Measurements from ENCODE around the gene ARNT2. TPM values are rescaled to one million over a fixed set of nuclear protein-coding genes. Genes with fewer than 3 reads are reported as not detected.

Gene ARNT2
- total and polyA plus RNA-seq, 2 experiments from 2014 or later, result 4.6 to 11.6 TPM

DNA sequence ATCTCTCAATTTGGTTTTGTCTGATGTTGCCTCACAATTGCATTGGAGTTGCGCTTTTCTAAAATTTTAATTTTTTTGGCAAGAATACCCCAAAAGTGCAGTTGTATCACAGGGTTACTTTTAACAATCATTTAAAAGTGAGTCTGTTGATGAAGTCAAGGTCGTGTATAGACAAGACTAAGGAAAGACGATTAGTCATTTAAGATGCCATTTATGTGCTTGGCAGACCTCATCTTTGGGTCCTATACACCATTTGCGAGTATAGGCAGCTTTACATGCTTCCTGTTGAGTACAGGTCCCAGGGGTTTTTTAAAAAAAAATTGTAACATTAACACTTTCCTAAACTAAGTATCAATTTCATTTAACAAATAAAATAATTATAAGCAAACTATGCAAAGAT, 12.5 kb downstream of the ARNT2 start (continued):
- TF ChIP-seq, protein P1, sequence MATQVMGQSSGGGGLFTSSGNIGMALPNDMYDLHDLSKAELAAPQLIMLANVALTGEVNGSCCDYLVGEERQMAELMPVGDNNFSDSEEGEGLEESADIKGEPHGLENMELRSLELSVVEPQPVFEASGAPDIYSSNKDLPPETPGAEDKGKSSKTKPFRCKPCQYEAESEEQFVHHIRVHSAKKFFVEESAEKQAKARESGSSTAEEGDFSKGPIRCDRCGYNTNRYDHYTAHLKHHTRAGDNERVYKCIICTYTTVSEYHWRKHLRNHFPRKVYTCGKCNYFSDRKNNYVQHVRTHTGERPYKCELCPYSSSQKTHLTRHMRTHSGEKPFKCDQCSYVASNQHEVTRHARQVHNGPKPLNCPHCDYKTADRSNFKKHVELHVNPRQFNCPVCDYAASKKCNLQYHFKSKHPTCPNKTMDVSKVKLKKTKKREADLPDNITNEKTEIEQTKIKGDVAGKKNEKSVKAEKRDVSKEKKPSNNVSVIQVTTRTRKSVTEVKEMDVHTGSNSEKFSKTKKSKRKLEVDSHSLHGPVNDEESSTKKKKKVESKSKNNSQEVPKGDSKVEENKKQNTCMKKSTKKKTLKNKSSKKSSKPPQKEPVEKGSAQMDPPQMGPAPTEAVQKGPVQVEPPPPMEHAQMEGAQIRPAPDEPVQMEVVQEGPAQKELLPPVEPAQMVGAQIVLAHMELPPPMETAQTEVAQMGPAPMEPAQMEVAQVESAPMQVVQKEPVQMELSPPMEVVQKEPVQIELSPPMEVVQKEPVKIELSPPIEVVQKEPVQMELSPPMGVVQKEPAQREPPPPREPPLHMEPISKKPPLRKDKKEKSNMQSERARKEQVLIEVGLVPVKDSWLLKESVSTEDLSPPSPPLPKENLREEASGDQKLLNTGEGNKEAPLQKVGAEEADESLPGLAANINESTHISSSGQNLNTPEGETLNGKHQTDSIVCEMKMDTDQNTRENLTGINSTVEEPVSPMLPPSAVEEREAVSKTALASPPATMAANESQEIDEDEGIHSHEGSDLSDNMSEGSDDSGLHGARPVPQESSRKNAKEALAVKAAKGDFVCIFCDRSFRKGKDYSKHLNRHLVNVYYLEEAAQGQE (IDR thresholded peaks at IDR 0.05; ENCODE audit: unreplicated experiment), result no peak
- no peak for TF ChIP-seq EZH2 (IDR thresholded peaks at IDR 0.05; ENCODE audit: low read depth, unreplicated experiment)

DNA sequence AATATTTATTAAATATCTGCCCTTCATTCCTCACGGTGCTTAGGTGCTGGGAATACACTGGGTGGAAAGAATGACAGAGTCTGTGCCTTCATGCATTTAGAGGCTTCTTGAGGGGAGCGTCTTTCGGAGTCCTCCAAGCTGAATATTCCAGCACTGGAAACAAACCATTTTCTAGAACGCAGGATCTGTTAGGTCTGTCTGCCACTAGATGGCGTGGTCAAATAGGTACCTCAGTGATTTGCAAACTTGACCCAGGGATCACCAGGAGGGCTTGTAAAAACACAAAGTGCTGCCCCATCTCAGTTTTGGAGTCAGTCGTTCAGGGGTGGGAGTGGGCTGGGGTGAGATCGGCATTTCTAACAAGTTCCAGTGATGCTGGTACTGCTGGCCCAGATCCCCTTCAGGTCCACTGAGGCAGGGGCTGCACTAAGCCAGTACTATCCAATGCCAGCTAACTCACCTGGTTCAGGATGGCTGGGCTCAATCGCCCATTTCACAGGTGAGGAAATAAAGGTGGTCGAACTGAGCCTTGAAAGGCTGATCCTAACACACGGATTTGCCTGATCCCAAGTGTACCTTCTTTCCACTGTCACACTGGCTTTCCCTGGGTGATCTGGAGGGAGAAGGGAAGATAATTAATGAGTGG, 14.8 kb downstream of the ARNT2 start:
- Histone ChIP-seq H3K36me3 (ENCODE audit: insufficient read depth) (no peaks in the 10 kb centered on the region), H3K4me2 (no peak overlapping the region), H3K4me1 (ENCODE audit: insufficient read depth) (no peaks in the 10 kb centered on the region), H3F3A (replicated peaks; ENCODE audit: low read depth) (no peaks in the 10 kb centered on the region), H3K79me2 (replicated peaks; ENCODE audit: insufficient read depth) (no peaks in the 10 kb centered on the region), H3K27me3 (ENCODE audit: insufficient read depth) (no peaks in the 10 kb centered on the region), H3K4me3 (no peak overlapping the region), H2AFZ (no peak overlapping the region), H4K20me1 (replicated peaks; ENCODE audit: insufficient read depth) (no peaks in the 10 kb centered on the region), H3K9me2 (ENCODE audit: insufficient read depth) (no peaks in the 10 kb centered on the region), H3K27ac (ENCODE audit: low read depth) (no peak overlapping the region)
- H3K9me3 Mint-ChIP-seq, result no peaks in the 10 kb centered on the region
- ATAC-seq (peak; percentile 81; the same call in 2 of the 3 replicates), DNase-seq (ENCODE audit: low spot score) (peak; percentile 88)
- TF ChIP-seq, protein P2, sequence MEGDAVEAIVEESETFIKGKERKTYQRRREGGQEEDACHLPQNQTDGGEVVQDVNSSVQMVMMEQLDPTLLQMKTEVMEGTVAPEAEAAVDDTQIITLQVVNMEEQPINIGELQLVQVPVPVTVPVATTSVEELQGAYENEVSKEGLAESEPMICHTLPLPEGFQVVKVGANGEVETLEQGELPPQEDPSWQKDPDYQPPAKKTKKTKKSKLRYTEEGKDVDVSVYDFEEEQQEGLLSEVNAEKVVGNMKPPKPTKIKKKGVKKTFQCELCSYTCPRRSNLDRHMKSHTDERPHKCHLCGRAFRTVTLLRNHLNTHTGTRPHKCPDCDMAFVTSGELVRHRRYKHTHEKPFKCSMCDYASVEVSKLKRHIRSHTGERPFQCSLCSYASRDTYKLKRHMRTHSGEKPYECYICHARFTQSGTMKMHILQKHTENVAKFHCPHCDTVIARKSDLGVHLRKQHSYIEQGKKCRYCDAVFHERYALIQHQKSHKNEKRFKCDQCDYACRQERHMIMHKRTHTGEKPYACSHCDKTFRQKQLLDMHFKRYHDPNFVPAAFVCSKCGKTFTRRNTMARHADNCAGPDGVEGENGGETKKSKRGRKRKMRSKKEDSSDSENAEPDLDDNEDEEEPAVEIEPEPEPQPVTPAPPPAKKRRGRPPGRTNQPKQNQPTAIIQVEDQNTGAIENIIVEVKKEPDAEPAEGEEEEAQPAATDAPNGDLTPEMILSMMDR (conservative IDR thresholded peaks at IDR 0.05; ENCODE audit: low read depth in 2 of 2), result peak; percentile 75 to 83
- no peak for TF ChIP-seq JUNB (IDR thresholded peaks at IDR 0.05; ENCODE audit: unreplicated experiment)
- H3K4me3 Mint-ChIP-seq, result no peak overlapping the region
- H3K4me1 Mint-ChIP-seq, result peaks cover 9% of the 10 kb centered on the region; the same call in 1 of the 3 replicates
- no peak overlapping the region for H3K27ac Mint-ChIP-seq
- peaks cover 4% of the 10 kb centered on the region for H3K27me3 Mint-ChIP-seq (ENCODE audit: insufficient read depth, low read depth, poor library complexity)
- no peaks in the 10 kb centered on the region for H3K36me3 Mint-ChIP-seq (ENCODE audit: low read depth)

DNA sequence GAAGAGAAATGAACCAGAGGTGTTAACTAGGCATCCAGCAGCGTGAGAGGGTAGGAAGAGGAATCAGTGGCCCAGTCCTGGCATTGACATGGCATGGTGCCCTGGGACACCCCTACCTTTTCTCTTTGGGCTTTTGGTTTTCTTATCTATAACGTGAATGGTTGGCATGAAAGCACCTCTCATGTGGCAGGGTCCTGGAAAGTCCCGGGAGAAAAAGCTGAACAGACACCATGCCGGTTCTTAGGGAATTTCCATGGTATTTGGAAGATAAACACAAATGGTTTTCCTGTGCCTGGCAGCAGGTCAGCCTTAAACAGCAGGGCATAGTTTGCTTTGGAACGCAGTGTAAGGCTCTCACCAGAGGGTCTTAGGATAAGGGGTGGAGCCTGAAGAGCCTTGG, 15.4 kb downstream of the ARNT2 start:
- Histone ChIP-seq H3K4me1 (ENCODE audit: insufficient read depth) (no peaks in the 10 kb centered on the region), H3K9me2 (ENCODE audit: insufficient read depth) (no peaks in the 10 kb centered on the region), H3K27me3 (ENCODE audit: insufficient read depth) (no peaks in the 10 kb centered on the region), H3K4me2 (no peak overlapping the region), H4K20me1 (replicated peaks; ENCODE audit: insufficient read depth) (no peaks in the 10 kb centered on the region), H3F3A (replicated peaks; ENCODE audit: low read depth) (no peaks in the 10 kb centered on the region), H3K36me3 (ENCODE audit: insufficient read depth) (no peaks in the 10 kb centered on the region), H3K79me2 (replicated peaks; ENCODE audit: insufficient read depth) (no peaks in the 10 kb centered on the region), H3K4me3 (no peak overlapping the region), H2AFZ (no peak overlapping the region), H3K27ac (ENCODE audit: low read depth) (no peak overlapping the region)
- Mint-ChIP-seq H3K4me3 (no peak overlapping the region), H3K36me3 (ENCODE audit: low read depth) (no peaks in the 10 kb centered on the region), H3K9me3 (no peaks in the 10 kb centered on the region), H3K4me1 (peaks cover 9% of the 10 kb centered on the region; the same call in 1 of the 3 replicates), H3K27me3 (ENCODE audit: insufficient read depth, low read depth, poor library complexity) (peaks cover 4% of the 10 kb centered on the region), H3K27ac (no peak overlapping the region)
- DNase-seq (ENCODE audit: low spot score) (no peak), ATAC-seq (no peak)
- TF ChIP-seq, protein P1 (IDR thresholded peaks at IDR 0.05; ENCODE audit: unreplicated experiment), result no peak
